DMS 273 treated with DMSO at 0.1 percent for 48 hours (cell line): ENCODE data around the gene EIF2B4.
A peak's percentile ranks its signal among the peaks of the same experiment; 100 is the strongest.
"Not testable (repeated sequence)": the region's sequence is repeated elsewhere in the genome, so short reads cannot be mapped to it uniquely, and the experiment has no call there.

ENCODE experiments used
- DNase-seq: peaks from one replicate; lab custom pipeline; 2025; lab: John Stamatoyannopoulos, UW

The EIF2B4 gene

DNA sequence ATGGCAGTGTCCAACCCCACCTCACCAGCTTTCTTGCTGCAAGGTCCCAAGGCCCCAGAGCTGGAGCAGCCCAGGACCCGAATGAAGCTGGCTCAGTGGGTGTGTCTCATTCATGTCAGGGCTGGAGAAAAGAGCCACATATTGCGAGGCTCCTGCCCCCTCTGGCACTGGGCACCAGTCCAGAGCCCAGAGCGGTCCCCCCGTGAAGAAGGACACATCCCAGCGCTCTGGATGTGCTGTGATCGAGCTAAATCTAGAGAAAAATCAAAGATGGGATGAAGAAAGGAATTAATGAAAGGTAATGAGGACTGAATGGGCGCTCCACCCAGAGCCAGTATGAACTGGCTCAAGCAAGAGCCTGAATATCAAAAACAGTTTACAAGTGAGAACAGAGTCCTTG is 34.0 kb downstream of the EIF2B4 start:
- no peak for DNase-seq

DNA sequence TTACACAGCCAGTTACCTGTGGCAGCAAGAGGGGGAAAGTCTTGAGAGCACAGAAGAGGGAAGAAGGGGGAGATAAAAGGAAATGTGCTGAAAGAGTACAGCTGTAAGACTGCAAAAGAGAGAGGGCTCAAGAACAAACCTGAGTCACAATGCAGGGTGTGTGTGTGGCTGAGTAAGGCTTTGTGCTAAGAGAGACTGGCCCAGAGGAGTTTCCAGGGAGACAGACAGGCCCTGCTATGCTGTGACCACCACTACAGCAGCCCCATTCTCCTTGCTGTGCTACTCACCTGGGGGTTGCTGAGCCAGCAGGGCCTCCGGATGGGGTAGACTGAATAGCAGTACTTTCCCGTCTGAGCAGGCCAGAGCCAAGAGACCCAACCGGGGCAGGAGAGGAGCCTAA is 34.8 kb downstream of the EIF2B4 start:
- no peak for DNase-seq

DNA sequence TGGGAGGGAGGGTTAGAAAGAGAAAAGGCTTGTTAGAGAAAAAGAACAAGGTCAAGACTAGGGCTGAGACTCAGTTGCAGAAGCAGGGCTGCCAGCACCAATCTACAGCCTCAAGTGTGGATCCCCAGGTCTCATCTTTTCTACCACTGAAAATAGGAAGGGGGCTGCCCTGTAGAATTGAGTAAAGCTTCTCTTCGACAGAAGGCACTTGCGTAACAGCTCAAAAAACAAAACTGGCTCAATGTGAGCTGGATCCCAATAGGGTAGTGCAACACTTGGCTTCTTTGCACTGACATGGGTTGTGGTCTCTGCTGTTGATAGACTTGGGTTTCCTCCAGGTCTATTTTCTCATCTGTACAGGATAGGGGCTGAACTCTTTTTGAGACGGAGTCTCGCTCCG is 45.4 kb downstream of the EIF2B4 start:
- DNase-seq = no peak

DNA sequence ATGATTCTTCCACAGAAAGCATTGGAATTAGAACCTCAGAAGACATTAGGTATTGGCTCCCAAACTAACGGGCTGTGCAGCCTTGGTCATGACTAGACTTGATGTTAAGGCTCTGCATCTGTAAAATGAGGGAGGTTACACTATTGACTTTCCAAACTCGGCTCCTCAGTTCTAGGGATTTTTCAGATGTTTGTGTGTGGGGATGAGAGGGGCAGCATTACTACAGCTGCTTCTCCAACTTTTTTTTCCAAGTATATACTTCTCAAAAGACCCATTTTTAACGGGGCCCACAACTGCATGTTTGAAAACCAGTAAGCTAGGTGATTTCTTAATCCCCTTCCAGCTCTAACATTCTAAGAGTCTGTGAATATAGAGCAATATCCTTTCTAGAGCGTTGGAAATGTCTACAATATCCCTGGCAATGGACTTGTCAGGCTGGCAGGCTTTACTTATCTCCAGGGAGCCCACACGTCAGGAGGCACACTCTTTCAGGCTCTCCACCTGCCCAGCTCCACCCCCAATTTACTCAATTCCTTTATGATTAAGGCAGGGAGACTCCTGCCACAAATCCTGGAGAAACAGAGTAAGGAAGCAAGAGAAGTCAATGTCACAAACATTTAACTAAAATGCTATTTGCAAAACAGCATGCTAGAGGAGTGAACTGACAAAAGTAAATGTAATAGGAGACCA is 46.4 kb downstream of the EIF2B4 start:
- DNase-seq = no peak

DNA sequence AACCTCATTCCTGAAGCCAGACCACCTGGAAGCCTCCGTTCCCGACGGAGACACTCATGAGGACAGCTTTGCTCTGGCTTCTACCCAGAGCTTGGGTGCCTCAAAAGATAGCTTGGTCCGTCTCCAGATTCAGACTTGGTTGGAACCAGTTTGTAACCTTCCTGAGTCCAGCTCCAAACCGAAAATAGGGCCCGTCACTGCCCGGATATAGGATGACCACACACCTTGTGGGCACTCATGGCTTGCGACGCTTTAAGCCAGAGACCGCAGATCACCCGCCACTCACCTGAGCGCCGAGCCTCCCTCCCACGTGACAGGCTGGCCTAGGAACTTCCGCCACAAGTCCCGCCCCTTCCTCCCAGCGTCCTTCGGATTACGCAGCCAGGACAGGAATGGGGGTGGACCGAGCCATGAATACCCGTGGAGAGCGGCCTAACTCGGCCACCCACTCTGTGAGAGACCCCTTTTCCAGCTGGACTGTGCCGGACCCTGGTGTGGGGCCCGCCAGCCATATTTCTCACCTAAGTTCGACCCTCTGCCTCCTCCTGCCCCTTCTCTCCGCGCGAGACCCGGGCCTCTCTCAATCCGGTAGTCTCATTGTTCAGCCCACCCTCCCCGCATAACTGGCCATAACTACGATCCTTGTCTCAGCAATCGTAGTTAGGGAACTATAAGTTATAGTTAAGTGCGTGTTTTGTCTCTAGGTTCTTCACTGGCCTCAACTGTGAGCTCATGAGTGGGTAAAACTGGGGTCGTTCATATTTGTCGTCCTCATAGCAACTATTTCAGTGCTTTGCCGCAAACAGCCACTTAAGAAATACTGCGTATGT is 47.2 kb downstream of the EIF2B4 start, which contains the start of gene MPV17:
Gene MPV17, minus strand, starts transcription at position 332 of the 830 bp plus-strand sequence. CDS start 580 bp downstream, outside the sequence.
- peak; percentile 76 for DNase-seq

DNA sequence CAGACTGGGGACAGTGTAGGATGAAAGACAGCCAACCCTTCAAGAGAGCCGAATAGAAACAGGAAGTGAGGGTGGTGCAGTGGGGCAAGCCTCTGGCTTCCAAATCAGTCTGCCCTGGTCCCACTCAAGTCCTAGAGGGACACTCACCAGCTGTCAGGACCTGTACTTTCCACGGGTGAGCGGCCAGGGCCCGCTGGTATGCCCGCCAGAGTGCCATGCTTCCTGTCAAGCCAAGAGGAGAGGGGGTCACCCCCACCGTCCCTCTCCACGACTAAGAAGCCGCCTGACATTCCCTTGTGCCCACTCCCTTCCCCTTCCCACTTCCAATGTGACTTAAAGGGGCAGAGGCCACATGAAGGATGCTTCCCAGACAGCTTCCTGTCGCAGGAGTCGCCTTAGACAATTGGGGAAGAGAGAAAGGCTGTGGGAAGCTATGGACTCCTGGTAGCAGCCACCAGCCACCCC is 47.8 kb downstream of the EIF2B4 start:
- DNase-seq = no peak

DNA sequence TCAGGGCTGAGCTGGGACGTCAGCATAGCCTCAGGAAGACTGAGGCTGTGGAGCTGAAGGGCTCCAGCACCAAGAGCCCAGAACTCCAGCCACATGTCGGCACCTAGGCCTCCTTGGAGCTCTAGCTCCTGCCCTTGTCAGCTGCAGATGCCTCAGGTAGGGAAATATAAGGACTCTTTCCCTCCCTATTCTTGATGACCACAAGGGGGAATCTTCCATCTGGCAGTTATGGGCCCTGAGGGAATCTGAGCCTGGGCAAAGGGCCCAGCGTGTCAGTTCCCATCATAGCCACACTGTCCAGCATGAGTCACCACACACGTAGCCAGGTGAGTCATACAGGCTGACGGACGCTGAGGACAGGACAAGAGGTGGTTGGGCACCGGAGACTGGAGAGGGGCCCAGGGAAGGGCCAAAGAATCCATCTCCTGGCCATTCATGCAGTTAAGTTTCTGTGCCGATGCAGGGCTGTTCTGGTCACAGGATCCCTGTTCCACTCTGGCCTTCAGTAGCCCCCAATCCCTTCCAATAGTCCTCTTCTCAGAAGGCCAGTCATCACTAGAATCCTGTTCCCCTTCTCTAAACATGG is 49.1 kb downstream of the EIF2B4 start:
- DNase-seq = peak; percentile 85

DNA sequence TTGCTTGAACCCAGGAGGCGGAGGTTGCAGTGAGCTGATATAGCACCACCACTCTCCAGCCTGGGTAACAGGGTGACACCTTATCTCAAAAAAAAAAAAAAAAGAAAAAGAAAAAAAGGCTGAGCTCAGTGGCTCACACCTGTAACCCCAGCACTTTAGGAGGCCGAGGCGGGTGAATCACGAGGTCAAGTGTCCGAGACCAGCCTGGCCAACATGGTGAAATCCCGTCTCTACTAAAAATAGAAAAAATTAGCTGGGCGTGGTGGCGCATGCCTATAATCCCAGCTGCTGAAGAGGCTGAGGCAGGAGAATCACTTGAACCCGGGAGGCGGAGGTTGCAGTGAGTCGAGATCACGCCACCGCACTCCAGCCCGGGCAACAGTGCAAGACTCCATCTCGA is 50.3 kb downstream of the EIF2B4 start:
- not testable (repeated sequence) for DNase-seq

DNA sequence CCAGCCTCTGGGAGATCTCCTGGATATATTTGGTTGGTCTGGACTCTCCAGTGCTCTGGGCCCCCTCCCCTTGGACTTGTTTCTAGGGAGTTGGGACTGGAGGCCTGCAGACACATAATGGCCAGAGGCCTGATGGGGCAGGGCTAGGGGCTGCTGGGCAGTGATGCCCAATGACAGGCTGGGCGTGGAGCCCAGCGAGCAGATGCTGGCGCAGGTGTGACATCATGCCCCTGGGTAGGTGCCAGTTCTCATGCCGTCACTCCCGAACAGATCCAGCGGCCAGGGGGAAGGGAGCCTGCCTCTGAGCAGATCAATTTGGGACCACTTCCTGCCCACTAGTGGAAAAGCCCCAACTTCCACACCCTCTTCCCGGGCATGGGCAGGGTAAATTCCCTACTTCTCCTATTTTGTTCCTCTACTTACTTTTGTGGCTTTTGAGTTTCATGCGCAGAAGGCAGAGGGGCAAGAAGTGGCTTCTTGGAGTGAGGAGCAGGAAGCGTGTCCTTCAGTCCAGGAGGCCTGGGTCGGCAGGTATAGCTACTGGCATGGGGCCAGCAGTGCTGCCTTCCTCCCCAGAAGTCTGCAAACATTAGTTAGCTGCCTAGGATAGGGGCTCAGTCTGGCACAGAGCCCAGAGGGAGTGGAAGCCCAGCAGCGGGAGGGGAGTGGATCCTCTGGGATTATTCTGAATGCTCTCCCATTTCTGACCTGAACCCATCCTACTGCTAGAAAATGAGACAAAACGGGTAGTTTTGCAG is 53.3 kb downstream of the EIF2B4 start:
- no peak for DNase-seq

DNA sequence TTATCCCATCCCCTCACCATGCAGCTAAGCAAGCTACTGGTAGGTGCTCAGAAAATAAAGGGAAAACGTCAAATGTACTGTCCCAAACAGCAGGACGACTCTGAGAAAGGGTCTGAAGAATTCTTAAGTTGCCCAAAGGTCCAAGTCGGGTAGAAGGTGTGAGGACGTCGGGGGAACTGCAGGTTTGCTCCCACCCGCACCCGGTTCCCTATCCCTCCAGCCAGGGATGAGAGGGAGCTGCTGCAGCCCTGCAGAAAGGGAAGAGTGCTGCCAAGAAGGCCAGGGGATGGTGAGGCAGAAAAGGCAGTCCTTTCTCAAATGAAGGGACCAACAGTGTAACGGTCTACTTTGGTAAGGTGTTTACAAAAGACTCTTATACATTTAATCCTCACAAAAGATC is 55.0 kb downstream of the EIF2B4 start:
- DNase-seq = no peak

DNA sequence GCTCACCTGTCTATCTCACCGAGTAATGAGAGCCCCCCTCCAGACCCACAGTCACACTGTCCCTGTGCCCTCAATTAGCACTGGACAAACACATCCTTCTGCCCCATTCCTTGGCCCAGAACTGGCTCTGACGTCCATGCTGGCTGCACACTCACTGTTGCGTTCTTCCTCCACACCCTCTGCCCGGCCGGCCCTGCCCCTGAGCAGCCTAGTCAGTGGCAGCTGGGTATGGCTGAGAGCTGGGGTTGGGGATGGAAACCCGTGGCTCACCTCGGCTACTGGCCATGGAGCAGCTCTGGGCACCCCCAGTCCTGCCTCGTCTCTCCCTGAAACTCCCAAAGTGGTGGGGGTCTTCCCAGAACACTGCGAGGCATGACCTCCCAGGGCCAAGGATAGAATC is 55.4 kb downstream of the EIF2B4 start:
- no peak for DNase-seq
